A204.1 (cell line): Measurements from ENCODE around the gene GFM1.
A peak's percentile ranks its signal among the peaks of the same experiment; 100 is the strongest.

Source experiments
- FAIRE-seq: peaks from 2 replicates; lab custom pipeline; 2012; peaks lifted over from hg19 to GRCh38; lab: Jason Lieb, UNC

Gene GFM1

GRCh38 chr3:158727206-158728060, 83.1 kb downstream of the GFM1 start:
- FAIRE-seq, result peak; percentile 90

GRCh38 chr3:158728061-158728377, 83.7 kb downstream of the GFM1 start:
- FAIRE-seq, result no peak

- FAIRE-seq, result no peak
These were observed 84.5 kb downstream of the GFM1 start for GRCh38 chr3:158728851-158729250.

GRCh38 chr3:158731486-158731885, 87.2 kb downstream of the GFM1 start:
- no peak for FAIRE-seq

- no peak for FAIRE-seq
These were observed 87.9 kb downstream of the GFM1 start, which contains the start of gene RARRES1 for GRCh38 chr3:158731938-158732855. Gene RARRES1 (minus strand): TSS chr3:158732457. CDS start chr3:158732415, 42 bp downstream.

GRCh38 chr3:158732856-158733200, 88.5 kb downstream of the GFM1 start:
- FAIRE-seq, result no peak

GRCh38 chr3:158733656-158734055, 89.3 kb downstream of the GFM1 start:
- no peak for FAIRE-seq

- no peak for FAIRE-seq
These were observed 91.1 kb downstream of the GFM1 start for GRCh38 chr3:158735296-158736033.

- FAIRE-seq, result no peak
These were observed 93.1 kb downstream of the GFM1 start for GRCh38 chr3:158737410-158737809.

GRCh38 chr3:158737976-158738615, 93.8 kb downstream of the GFM1 start:
- FAIRE-seq, result no peak

- FAIRE-seq, result no peak
These were observed 94.3 kb downstream of the GFM1 start for GRCh38 chr3:158738653-158739052.

- no peak for FAIRE-seq
These were observed 94.8 kb downstream of the GFM1 start for GRCh38 chr3:158739078-158739477.

- no peak for FAIRE-seq
These were observed 95.3 kb downstream of the GFM1 start for GRCh38 chr3:158739661-158740060.
